ENCODE data around the gene TTC33.

DNA sequence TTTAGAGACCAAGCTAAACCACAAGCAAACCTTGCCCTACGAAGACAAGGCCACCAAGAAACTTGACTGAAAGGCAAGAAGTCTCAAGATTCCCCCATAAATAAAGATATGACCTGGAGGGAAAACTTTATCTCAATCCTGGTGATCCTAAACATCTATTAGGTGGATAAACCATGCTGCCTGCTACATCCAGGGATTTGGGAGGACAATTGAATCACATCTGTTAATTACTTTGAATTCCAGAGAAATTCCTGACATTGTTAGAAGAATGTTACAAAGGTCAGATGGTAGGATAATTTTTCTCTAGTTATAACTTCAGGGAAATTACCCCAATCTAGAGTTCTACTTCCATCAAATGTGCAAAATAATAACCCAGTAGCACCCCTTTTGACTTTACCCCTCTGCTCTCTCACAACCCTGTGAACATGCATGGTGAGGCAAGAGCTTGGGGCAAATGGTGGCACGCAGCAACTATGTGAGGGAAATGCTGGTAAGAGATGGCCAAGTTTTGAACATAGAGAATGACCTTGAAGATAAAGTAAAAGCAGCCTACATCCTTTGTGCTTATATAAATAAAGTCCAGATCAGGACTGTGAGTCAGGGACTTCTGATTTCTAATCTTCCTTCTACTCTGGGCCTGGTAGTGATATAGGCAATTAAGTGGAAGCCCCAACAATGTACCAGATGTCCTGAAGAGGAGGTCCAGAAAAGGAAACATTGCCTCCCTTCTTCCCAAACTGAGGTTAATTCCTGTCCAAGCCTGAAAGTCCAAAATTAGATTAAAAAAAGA is 133.1 kb downstream of the TTC33 start:
- TF ChIP-seq SIN3A (IDR thresholded peaks at IDR 0.05; ENCODE audit: borderline replicate concordance, insufficient read depth, low read length) (no peak), POLR2AphosphoS5 (IDR thresholded peaks at IDR 0.05; ENCODE audit: low read depth, low read length) (no peak)
- TF ChIP-seq, protein P1, sequence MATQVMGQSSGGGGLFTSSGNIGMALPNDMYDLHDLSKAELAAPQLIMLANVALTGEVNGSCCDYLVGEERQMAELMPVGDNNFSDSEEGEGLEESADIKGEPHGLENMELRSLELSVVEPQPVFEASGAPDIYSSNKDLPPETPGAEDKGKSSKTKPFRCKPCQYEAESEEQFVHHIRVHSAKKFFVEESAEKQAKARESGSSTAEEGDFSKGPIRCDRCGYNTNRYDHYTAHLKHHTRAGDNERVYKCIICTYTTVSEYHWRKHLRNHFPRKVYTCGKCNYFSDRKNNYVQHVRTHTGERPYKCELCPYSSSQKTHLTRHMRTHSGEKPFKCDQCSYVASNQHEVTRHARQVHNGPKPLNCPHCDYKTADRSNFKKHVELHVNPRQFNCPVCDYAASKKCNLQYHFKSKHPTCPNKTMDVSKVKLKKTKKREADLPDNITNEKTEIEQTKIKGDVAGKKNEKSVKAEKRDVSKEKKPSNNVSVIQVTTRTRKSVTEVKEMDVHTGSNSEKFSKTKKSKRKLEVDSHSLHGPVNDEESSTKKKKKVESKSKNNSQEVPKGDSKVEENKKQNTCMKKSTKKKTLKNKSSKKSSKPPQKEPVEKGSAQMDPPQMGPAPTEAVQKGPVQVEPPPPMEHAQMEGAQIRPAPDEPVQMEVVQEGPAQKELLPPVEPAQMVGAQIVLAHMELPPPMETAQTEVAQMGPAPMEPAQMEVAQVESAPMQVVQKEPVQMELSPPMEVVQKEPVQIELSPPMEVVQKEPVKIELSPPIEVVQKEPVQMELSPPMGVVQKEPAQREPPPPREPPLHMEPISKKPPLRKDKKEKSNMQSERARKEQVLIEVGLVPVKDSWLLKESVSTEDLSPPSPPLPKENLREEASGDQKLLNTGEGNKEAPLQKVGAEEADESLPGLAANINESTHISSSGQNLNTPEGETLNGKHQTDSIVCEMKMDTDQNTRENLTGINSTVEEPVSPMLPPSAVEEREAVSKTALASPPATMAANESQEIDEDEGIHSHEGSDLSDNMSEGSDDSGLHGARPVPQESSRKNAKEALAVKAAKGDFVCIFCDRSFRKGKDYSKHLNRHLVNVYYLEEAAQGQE (IDR thresholded peaks at IDR 0.05; ENCODE audit: insufficient read depth in 1 of 2, low read depth in 2 of 2, low read length in 2 of 2) = no peak
